DND-41 (cell line): ENCODE results near the gene KMT5B.

Experiments
- ATAC-seq: fragments of 200-7000 bp; cut with Tn5 transposase; 3 replicates; pipeline ENCODE4 v1.9.1; 2021; ENCODE audit warnings: low read depth; ENCODE audit not compliant: insufficient read depth
- DNase-seq: peaks from one replicate; pipeline ENCODE4 v3.0.0-alpha.2; 2020
- H2AFZ ChIP-seq: 2 replicates; pipeline ENCODE4 v1.6.0; 2012; ENCODE audit warnings: low read depth, low read length
- H3K27ac ChIP-seq: 2 replicates; pipeline ENCODE4 v1.5.1; 2012; ENCODE audit warnings: low read length, inconsistent platforms
- H3K27me3 ChIP-seq: fragments of 200-600 bp; sonication (generic); 2 replicates; pipeline ENCODE4 v1.6.0; 2012; ENCODE audit warnings: low read length, mild to moderate bottlenecking, inconsistent platforms; ENCODE audit not compliant: insufficient read depth, poor library complexity
- H3K36me3 ChIP-seq: 2 replicates; pipeline ENCODE4 v1.5.1; 2012; ENCODE audit warnings: low read length, inconsistent platforms; ENCODE audit not compliant: insufficient read depth
- H3K4me1 ChIP-seq: 2 replicates; pipeline ENCODE4 v1.5.1; 2012; ENCODE audit warnings: mild to moderate bottlenecking, low read length; ENCODE audit not compliant: insufficient read depth
- H3K4me2 ChIP-seq: 2 replicates; pipeline ENCODE4 v1.6.0; 2012; ENCODE audit warnings: mild to moderate bottlenecking, moderate library complexity, low read length, inconsistent platforms; ENCODE audit not compliant: insufficient read depth
- H3K4me3 ChIP-seq, 2 experiments: fragments of 200-600 bp in 1 of 2; shearing (Covaris generic) in 1 of 2; 2 replicates each; pipeline ENCODE4 v1.5.1; 2012 to 2016; ENCODE audit warnings: inconsistent platforms in 2 of 2, low read length in 2 of 2, mild to moderate bottlenecking in 2 of 2, low read depth in 1 of 2, moderate library complexity in 1 of 2
- H3K79me2 ChIP-seq: 2 replicates; pipeline ENCODE4 v1.6.0; 2012; ENCODE audit warnings: low read length, inconsistent platforms; ENCODE audit not compliant: insufficient read depth
- H3K9ac ChIP-seq: 2 replicates; pipeline ENCODE4 v1.6.0; 2012; ENCODE audit warnings: low read depth, mild to moderate bottlenecking, inconsistent platforms, low read length, moderate library complexity
- H3K9me3 ChIP-seq: 2 replicates; pipeline ENCODE4 v1.5.1; 2012; ENCODE audit warnings: low read length, moderate library complexity, mild to moderate bottlenecking, inconsistent platforms; ENCODE audit not compliant: insufficient read depth, severe bottlenecking
- H4K20me1 ChIP-seq: 2 replicates; pipeline ENCODE4 v1.6.0; 2012; ENCODE audit warnings: low read length; ENCODE audit not compliant: insufficient read depth
- CTCF ChIP-seq: IDR thresholded peaks from 2 replicates; pipeline ENCODE4 v1.5.1; 2012; ENCODE audit warnings: borderline replicate concordance, low read length, moderate library complexity, mild to moderate bottlenecking; ENCODE audit not compliant: poor library complexity, severe bottlenecking; ENCODE audit errors: extremely low read depth
- EZH2 ChIP-seq: IDR thresholded peaks from 3 replicates; pipeline ENCODE4 v1.6.1; 2012; ENCODE audit warnings: borderline replicate concordance, low read depth, mild to moderate bottlenecking, moderate library complexity, low read length, inconsistent platforms; ENCODE audit not compliant: severe bottlenecking

Gene KMT5B

GRCh38 chr11:68177877-68178276 lies 35.2 kb downstream of the KMT5B start:
- TF ChIP-seq CTCF = no peak
- no peak for TF ChIP-seq EZH2
- Histone ChIP-seq H3K79me2 (no peaks in the 10 kb centered on the region), H3K9me3 (no peaks in the 10 kb centered on the region), H4K20me1 (no peaks in the 10 kb centered on the region), H3K4me1 (no peaks in the 10 kb centered on the region), H2AFZ (no peak overlapping the region), H3K4me3 (no peak overlapping the region), H3K27ac (no peak overlapping the region), H3K27me3 (no peaks in the 10 kb centered on the region), H3K36me3 (peaks cover 74% of the 10 kb centered on the region), H3K4me2 (no peak overlapping the region), H3K9ac (no peak overlapping the region)
- no peak for ATAC-seq
- DNase-seq = no peak

DNA sequence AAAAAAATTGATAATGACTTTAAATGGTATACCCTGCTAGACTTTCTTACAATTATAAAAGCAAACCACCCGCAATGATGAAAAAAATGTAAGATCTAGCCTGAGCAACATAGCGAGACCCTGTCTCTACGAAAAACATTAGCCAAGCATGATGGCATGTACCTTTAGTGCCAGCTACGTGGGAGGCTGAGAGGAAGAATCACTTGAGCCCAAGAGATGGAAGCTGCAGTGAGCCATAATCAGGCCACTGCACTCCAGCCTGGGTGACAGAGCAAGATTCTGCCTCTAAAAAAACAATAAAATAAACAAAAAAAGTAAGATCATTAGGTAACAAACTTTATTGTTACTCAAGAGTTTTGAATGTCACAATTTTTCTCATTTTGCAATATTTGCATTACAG lies 39.2 kb downstream of the KMT5B start:
- no peak overlapping the region for H3K9ac ChIP-seq
- no peak overlapping the region for H3K4me3 ChIP-seq
- peaks cover 86% of the 10 kb centered on the region for H3K36me3 ChIP-seq
- no peaks in the 10 kb centered on the region for H4K20me1 ChIP-seq
- DNase-seq (no peak), ATAC-seq (no peak)
- no peaks in the 10 kb centered on the region for H3K9me3 ChIP-seq
- H3K27ac ChIP-seq = no peak overlapping the region
- H3K4me1 ChIP-seq = no peaks in the 10 kb centered on the region
- no peaks in the 10 kb centered on the region for H3K27me3 ChIP-seq
- H3K79me2 ChIP-seq = no peaks in the 10 kb centered on the region
- TF ChIP-seq CTCF = no peak
- TF ChIP-seq EZH2 = no peak
- no peak overlapping the region for H2AFZ ChIP-seq
- H3K4me2 ChIP-seq = no peak overlapping the region

DNA sequence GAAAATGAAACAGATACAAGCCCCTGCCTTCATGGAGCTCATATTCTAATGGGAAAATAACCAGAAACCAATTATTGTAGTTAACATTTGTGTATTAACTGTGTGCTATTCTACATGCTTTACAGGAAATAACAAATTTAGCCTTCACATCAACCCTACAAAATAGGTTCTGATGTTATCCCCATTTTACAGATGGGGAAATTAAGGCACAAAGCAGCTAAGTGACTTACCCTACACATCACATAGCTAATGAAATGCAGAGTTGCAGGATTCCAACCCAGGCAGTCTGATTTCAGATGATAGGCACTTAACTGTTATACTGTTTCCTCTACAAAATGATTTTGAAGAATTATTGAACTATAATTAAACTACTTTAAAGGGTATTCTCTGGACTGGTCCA lies 43.7 kb downstream of the KMT5B start:
- Histone ChIP-seq H3K36me3 (peaks cover 89% of the 10 kb centered on the region), H3K27ac (no peak overlapping the region), H4K20me1 (no peaks in the 10 kb centered on the region), H3K4me2 (no peak overlapping the region), H3K4me3 (no peak overlapping the region), H2AFZ (no peak overlapping the region), H3K9me3 (no peaks in the 10 kb centered on the region), H3K9ac (no peak overlapping the region), H3K79me2 (no peaks in the 10 kb centered on the region), H3K4me1 (no peaks in the 10 kb centered on the region), H3K27me3 (no peaks in the 10 kb centered on the region)
- no peak for DNase-seq
- no peak for ATAC-seq
- no peak for TF ChIP-seq CTCF
- no peak for TF ChIP-seq EZH2

- H3K79me2 ChIP-seq = no peaks in the 10 kb centered on the region
- no peaks in the 10 kb centered on the region for H3K9me3 ChIP-seq
- H3K27me3 ChIP-seq = no peaks in the 10 kb centered on the region
- no peak overlapping the region for H2AFZ ChIP-seq
- no peak overlapping the region for H3K4me3 ChIP-seq
- no peak overlapping the region for H3K27ac ChIP-seq
- ATAC-seq (no peak), DNase-seq (no peak)
- peaks cover 86% of the 10 kb centered on the region for H3K36me3 ChIP-seq
- no peaks in the 10 kb centered on the region for H3K4me1 ChIP-seq
- TF ChIP-seq CTCF (no peak), EZH2 (no peak)
- no peak overlapping the region for H3K9ac ChIP-seq
- no peak overlapping the region for H3K4me2 ChIP-seq
- no peaks in the 10 kb centered on the region for H4K20me1 ChIP-seq
These were observed 44.4 kb downstream of the KMT5B start for GRCh38 chr11:68168694-68169093.
